ENCODE results near the gene ARHGEF10L.

Gene ARHGEF10L

GRCh38 chr1:17605582-17606344, 66.3 kb downstream of the ARHGEF10L start:
- FAIRE-seq: no peak

GRCh38 chr1:17606826-17607440, 67.4 kb downstream of the ARHGEF10L start:
- DNase-seq (ENCODE audit: insufficient read length, low spot score) (peak; percentile 63), FAIRE-seq (peak; percentile 5)

More at GRCh38 chr1:17605582-17606344, 66.3 kb downstream of the ARHGEF10L start:
- no peak for TF ChIP-seq TAF1 (IDR thresholded peaks at IDR 0.05; ENCODE audit: low read depth, low read length)
- no peak for TF ChIP-seq SPI1 (IDR thresholded peaks at IDR 0.05; ENCODE audit: low read depth, low read length)
- TF ChIP-seq POLR2A (IDR thresholded peaks at IDR 0.05; ENCODE audit: low read depth, low read length): no peak
- TF ChIP-seq POU2F2 (IDR thresholded peaks at IDR 0.05; ENCODE audit: low read depth, low read length): no peak
- TF ChIP-seq POLR2AphosphoS5 (IDR thresholded peaks at IDR 0.05; ENCODE audit: low read depth, low read length): no peak
- TF ChIP-seq PAX5 (IDR thresholded peaks at IDR 0.05; ENCODE audit: insufficient read depth, low read length, severe bottlenecking): no peak
- DNase-seq (ENCODE audit: insufficient read length, low spot score): no peak

GRCh38 chr1:17607644-17608581, 68.4 kb downstream of the ARHGEF10L start:
- TF ChIP-seq POLR2A (IDR thresholded peaks at IDR 0.05; ENCODE audit: low read depth, low read length) (no peak), POLR2AphosphoS5 (IDR thresholded peaks at IDR 0.05; ENCODE audit: low read depth, low read length) (no peak), PAX5 (IDR thresholded peaks at IDR 0.05; ENCODE audit: insufficient read depth, low read length, severe bottlenecking) (no peak), TAF1 (IDR thresholded peaks at IDR 0.05; ENCODE audit: low read depth, low read length) (no peak), SPI1 (IDR thresholded peaks at IDR 0.05; ENCODE audit: low read depth, low read length) (no peak), POU2F2 (IDR thresholded peaks at IDR 0.05; ENCODE audit: low read depth, low read length) (no peak)
- FAIRE-seq: no peak
- DNase-seq (ENCODE audit: insufficient read length, low spot score): no peak

More at GRCh38 chr1:17606826-17607440, 67.4 kb downstream of the ARHGEF10L start:
- TF ChIP-seq PAX5 (IDR thresholded peaks at IDR 0.05; ENCODE audit: insufficient read depth, low read length, severe bottlenecking): no peak
- TF ChIP-seq POU2F2 (IDR thresholded peaks at IDR 0.05; ENCODE audit: low read depth, low read length): no peak
- no peak for TF ChIP-seq POLR2A (IDR thresholded peaks at IDR 0.05; ENCODE audit: low read depth, low read length)
- TF ChIP-seq POLR2AphosphoS5 (IDR thresholded peaks at IDR 0.05; ENCODE audit: low read depth, low read length): no peak
- no peak for TF ChIP-seq TAF1 (IDR thresholded peaks at IDR 0.05; ENCODE audit: low read depth, low read length)
- TF ChIP-seq SPI1 (IDR thresholded peaks at IDR 0.05; ENCODE audit: low read depth, low read length): no peak

GRCh38 chr1:17609529-17609928, 70.0 kb downstream of the ARHGEF10L start:
- DNase-seq (ENCODE audit: insufficient read length, low spot score): no peak
- TF ChIP-seq POU2F2 (IDR thresholded peaks at IDR 0.05; ENCODE audit: low read depth, low read length) (no peak), PAX5 (IDR thresholded peaks at IDR 0.05; ENCODE audit: insufficient read depth, low read length, severe bottlenecking) (no peak), TAF1 (IDR thresholded peaks at IDR 0.05; ENCODE audit: low read depth, low read length) (no peak), SPI1 (IDR thresholded peaks at IDR 0.05; ENCODE audit: low read depth, low read length) (no peak), POLR2A (IDR thresholded peaks at IDR 0.05; ENCODE audit: low read depth, low read length) (no peak), POLR2AphosphoS5 (IDR thresholded peaks at IDR 0.05; ENCODE audit: low read depth, low read length) (no peak)
- no peak for FAIRE-seq

GRCh38 chr1:17610085-17610484, 70.6 kb downstream of the ARHGEF10L start:
- TF ChIP-seq SPI1 (IDR thresholded peaks at IDR 0.05; ENCODE audit: low read depth, low read length) (no peak), TAF1 (IDR thresholded peaks at IDR 0.05; ENCODE audit: low read depth, low read length) (no peak), POLR2AphosphoS5 (IDR thresholded peaks at IDR 0.05; ENCODE audit: low read depth, low read length) (no peak), POLR2A (IDR thresholded peaks at IDR 0.05; ENCODE audit: low read depth, low read length) (no peak), PAX5 (IDR thresholded peaks at IDR 0.05; ENCODE audit: insufficient read depth, low read length, severe bottlenecking) (no peak), POU2F2 (IDR thresholded peaks at IDR 0.05; ENCODE audit: low read depth, low read length) (no peak)
- DNase-seq (ENCODE audit: insufficient read length, low spot score): no peak
- FAIRE-seq: no peak

GRCh38 chr1:17610713-17611112, 71.2 kb downstream of the ARHGEF10L start:
- TF ChIP-seq POLR2A (IDR thresholded peaks at IDR 0.05; ENCODE audit: low read depth, low read length): no peak
- no peak for TF ChIP-seq TAF1 (IDR thresholded peaks at IDR 0.05; ENCODE audit: low read depth, low read length)
- TF ChIP-seq PAX5 (IDR thresholded peaks at IDR 0.05; ENCODE audit: insufficient read depth, low read length, severe bottlenecking): no peak
- no peak for TF ChIP-seq POLR2AphosphoS5 (IDR thresholded peaks at IDR 0.05; ENCODE audit: low read depth, low read length)
- no peak for TF ChIP-seq POU2F2 (IDR thresholded peaks at IDR 0.05; ENCODE audit: low read depth, low read length)
- TF ChIP-seq SPI1 (IDR thresholded peaks at IDR 0.05; ENCODE audit: low read depth, low read length): no peak
- DNase-seq (ENCODE audit: insufficient read length, low spot score) (no peak), FAIRE-seq (no peak)

- FAIRE-seq (no peak), DNase-seq (ENCODE audit: insufficient read length, low spot score) (no peak)
- TF ChIP-seq POLR2AphosphoS5 (IDR thresholded peaks at IDR 0.05; ENCODE audit: low read depth, low read length) (no peak), TAF1 (IDR thresholded peaks at IDR 0.05; ENCODE audit: low read depth, low read length) (no peak), SPI1 (IDR thresholded peaks at IDR 0.05; ENCODE audit: low read depth, low read length) (no peak), POU2F2 (IDR thresholded peaks at IDR 0.05; ENCODE audit: low read depth, low read length) (no peak), PAX5 (IDR thresholded peaks at IDR 0.05; ENCODE audit: insufficient read depth, low read length, severe bottlenecking) (no peak), POLR2A (IDR thresholded peaks at IDR 0.05; ENCODE audit: low read depth, low read length) (no peak)
These were observed 72.5 kb downstream of the ARHGEF10L start for GRCh38 chr1:17611991-17612390.

- FAIRE-seq (no peak), DNase-seq (ENCODE audit: insufficient read length, low spot score) (no peak)
- TF ChIP-seq POLR2A (IDR thresholded peaks at IDR 0.05; ENCODE audit: low read depth, low read length): no peak
- TF ChIP-seq PAX5 (IDR thresholded peaks at IDR 0.05; ENCODE audit: insufficient read depth, low read length, severe bottlenecking): no peak
- TF ChIP-seq TAF1 (IDR thresholded peaks at IDR 0.05; ENCODE audit: low read depth, low read length): no peak
- no peak for TF ChIP-seq SPI1 (IDR thresholded peaks at IDR 0.05; ENCODE audit: low read depth, low read length)
- TF ChIP-seq POLR2AphosphoS5 (IDR thresholded peaks at IDR 0.05; ENCODE audit: low read depth, low read length): no peak
- no peak for TF ChIP-seq POU2F2 (IDR thresholded peaks at IDR 0.05; ENCODE audit: low read depth, low read length)
These were observed 73.3 kb downstream of the ARHGEF10L start for GRCh38 chr1:17612831-17613230.
